GM18511 (cell line): ENCODE data around the gene TBKBP1.

ENCODE experiments used
- ATAC-seq: cut with Tn5 transposase; IDR thresholded peaks from one replicate; pipeline ENCODE4 v1.9.1; 2021; ENCODE audit warnings: mild to moderate bottlenecking, moderate library complexity; ENCODE audit not compliant: unreplicated experiment

TBKBP1 gene

GRCh38 chr17:47757386-47757785 lies 63.4 kb downstream of the TBKBP1 start:
- no peak for ATAC-seq

GRCh38 chr17:47760409-47761140 lies 66.6 kb downstream of the TBKBP1 start:
- no peak for ATAC-seq
